HG02610 (cell line): ENCODE measurements around the gene PWP1.
"Not testable (repeated sequence)": the region's sequence is repeated elsewhere in the genome, so short reads cannot be mapped to it uniquely, and the experiment has no call there.

ENCODE experiments used
- ATAC-seq: cut with Tn5 transposase; IDR thresholded peaks from one replicate; pipeline ENCODE4 v1.9.1; 2021; ENCODE audit warnings: mild to moderate bottlenecking, moderate library complexity; ENCODE audit not compliant: unreplicated experiment

PWP1 gene

DNA sequence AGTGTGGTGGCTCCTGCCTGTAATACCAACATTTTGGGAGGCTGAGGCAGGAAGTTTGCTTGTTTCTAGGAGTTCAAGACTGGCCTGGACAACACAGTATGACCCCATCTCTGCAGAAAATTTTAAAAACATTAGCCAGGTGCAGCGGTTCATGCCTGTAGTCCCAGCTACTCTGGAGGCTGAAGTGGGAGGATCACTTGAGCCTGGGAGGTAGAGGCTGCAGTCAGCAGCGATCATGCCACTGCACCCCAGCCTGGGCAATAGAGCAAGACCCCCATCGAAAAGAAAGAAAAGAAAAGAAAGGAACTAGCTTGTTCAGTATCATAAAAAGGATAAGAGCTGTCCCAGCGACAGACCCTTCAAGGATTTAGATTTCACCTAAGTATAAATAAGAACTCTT is 18.1 kb upstream of the PWP1 start:
- no peak for ATAC-seq

- no peak for ATAC-seq
Measured at GRCh38 chr12:107668320-107669098, 17.1 kb upstream of the PWP1 start.

DNA sequence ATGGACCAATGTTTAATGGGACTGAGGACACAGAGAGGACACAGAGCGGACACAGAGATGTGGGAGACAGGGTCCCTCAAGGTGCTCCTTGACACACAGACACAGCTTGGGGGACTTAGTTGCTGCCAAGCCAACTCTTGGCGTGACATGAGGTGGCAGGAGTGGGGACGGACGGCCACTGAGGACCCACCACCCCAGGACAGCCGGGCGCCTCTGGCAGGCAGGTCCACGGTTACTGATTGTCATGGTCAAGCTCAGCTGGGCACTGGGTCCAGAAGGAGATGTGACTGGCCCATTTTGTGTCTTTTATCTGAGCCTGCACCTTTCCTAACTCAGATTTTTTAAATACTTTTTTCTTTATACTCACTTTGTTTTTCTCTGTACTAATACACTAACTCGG is 15.7 kb upstream of the PWP1 start:
- no peak for ATAC-seq

DNA sequence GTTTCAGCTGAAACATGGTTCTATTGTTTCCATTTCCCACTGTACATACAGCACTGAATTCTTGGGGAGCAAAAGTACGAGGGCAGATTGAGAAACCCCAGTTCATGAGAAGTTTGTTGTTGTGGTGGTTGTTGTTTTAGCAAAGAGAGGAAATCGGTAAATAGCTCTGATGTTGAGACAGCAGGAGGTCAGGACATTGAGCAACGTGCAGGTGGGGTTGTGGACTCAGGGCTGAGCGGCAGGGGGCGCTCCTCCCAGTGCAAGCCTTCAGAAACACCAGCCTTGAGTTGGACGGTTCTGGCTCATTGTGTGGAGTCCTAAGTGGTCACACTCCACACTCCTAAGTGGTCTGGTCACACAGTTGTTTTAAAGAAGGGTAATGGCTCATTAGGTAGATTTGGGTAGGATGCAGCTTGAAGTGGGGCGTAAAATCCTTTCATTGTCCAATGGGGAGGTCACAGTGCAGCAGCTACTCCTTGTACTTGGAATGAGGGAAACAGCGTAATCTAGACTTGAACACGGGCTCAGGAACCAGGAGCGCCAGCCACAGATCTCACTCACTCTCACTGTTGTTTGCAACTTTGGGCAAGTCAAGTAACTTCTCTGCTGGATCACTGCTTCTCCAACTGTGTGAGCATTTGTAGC is 14.5 kb upstream of the PWP1 start:
- ATAC-seq, result no peak

- ATAC-seq, result no peak
Measured at GRCh38 chr12:107677671-107678070, 7.9 kb upstream of the PWP1 start.

DNA sequence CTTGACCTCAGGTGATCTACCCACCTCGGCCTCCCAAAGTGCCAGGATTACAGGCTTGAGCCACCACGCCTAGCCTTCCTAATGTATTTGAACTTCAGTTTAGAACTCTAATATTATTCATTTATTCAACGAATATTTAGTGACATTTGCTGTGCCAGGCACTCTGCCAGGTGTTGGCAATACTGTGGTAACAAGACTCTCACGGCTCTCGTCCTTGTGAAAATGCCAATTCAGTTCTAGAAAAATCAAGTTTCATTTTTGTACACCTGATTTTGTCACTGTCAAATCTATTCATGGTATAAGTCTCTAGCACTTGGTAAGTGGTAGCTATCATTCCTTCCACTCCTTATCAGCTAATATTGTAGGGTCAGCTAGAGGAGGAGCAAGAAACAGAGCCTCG is 6.3 kb upstream of the PWP1 start:
- ATAC-seq, result no peak

DNA sequence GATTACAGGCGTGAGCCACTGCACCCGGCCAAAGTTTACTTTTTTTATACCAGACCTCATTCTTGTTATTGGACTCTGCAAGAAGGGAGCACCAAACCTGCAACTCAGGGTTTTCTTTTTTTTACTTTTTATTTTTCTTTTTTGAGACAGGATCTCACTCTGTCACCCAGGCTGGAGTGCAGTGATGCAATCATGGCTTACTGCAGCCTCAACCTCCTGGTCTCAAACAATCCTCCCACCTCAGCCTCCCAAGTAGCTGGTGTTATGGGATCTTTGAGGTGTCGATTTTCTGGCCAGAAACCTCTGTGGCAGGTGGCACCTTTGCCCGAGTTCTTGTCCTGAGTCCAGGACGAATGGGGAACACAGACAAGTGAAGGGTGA is 4.2 kb upstream of the PWP1 start:
- no peak for ATAC-seq

GRCh38 chr12:107681836-107682820 is 3.5 kb upstream of the PWP1 start:
- no peak for ATAC-seq

- ATAC-seq, result no peak
Measured at GRCh38 chr12:107684029-107684795, 1.4 kb upstream of the PWP1 start.

DNA sequence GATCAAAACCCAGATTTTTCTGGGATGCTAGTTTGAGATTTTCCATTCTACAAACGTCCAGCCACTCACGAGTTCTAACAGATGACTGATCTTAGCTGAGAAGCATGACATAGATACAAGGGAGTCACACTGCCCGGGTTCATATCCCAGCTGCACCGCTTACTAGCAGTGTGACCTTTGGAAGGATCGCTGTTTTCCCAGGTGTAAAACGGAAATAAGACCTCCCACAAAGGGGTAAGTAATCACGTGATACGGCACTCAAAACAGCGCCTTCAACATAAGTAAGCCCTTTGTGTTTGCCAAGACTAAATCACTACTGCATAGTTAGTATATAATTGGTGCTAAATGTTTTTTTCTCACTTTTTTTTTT is 624 bp upstream of the PWP1 start:
- ATAC-seq, result no peak

DNA sequence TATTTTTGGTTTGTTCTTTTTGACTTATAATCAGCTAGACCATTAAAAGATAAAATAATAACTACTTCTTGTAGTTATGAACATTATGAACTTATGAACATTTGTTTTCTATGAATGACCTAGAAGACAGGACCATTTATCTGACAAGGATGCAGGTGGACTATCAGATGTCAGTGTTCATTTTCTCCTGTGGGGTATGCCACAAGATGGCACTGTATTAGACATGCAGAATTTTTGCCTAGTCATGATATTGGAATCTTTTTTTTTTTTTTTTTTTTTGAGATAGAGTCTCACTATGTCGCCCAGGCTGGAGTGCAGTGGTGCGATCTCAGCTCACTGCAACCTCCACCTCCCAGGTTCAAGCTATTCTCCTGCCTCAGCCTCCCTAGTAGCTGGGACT is 10.2 kb downstream of the PWP1 start:
- ATAC-seq, result not testable (repeated sequence)

DNA sequence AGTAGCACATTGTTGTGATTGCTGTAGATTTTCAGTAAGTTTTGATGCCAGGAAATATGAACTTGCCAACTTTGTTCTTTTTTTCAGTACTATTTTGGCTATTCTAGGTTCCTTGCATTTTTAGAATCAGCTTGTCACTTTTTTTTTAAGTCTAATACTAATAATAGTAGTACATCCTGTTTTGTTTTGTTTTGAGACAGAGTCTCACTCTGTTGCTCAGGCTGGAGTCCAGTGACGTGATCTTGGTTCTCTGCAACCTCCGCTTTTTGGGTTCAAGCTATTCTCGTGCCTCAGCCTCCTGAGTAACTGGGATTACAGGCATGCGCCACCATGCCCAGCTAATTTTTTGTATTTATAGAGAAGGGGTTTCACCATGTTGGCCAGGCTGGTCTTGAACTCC is 16.5 kb downstream of the PWP1 start:
- ATAC-seq, result no peak

DNA sequence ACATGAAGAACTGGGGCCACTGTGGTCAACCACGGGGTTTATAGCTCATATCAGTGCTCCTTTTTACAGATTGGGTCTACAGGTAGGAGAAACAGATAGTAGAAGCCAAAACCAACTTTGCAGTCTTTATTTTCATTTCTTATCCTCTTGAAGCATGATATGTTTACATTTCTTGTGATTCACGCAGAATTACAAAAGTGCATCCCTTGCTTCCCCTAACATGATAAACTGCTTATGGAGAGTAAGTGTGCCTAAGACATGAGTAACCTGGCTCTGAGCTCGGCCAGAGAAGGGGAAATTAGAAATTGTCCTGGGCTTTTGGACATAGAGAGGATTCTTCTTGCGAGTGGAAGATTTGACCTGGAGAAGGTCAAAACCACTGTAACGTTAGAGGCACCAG is 18.4 kb downstream of the PWP1 start:
- ATAC-seq, result no peak

GRCh38 chr12:107705522-107705921 is 19.9 kb downstream of the PWP1 start:
- ATAC-seq, result not testable (repeated sequence)

DNA sequence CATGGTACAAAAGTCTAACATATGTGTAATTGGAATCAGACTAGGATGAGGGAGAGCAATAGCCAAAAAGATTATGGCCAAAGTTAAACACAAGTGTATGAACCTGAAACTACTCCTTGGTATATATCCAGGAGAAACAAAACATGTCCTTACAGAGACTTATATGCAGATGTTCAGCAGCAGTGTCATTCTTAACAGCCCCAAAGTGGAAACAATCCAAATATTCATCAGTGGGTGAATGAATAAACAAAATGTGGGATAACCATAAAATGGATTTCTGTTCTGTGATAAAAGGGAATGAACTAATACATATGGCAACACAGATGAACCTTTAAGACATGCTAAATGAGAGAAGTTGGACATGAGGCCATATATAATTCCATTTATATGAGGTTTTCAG is 30.2 kb downstream of the PWP1 start:
- ATAC-seq, result no peak

- ATAC-seq, result no peak
Measured at GRCh38 chr12:107718606-107719005, 33.0 kb downstream of the PWP1 start.

DNA sequence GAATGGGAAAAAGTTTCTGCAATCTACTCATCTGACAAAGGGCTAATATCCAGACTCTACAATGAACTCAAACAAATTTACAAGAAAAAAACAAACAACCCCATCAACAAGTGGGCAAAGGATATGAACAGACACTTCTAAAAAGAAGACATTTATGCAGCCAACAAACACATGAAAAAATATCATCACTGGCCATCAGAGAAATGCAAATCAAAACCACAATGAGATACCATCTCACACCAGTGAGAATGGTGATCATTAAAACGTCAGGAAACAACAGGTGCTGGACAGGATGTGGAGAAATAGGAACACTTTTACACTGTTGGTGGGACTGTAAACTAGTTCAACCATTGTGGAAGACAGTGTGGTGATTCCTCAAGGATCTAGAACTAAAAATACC is 41.7 kb downstream of the PWP1 start:
- ATAC-seq, result not testable (repeated sequence)

- not testable (repeated sequence) for ATAC-seq
Measured at GRCh38 chr12:107727742-107728141, 42.1 kb downstream of the PWP1 start.

DNA sequence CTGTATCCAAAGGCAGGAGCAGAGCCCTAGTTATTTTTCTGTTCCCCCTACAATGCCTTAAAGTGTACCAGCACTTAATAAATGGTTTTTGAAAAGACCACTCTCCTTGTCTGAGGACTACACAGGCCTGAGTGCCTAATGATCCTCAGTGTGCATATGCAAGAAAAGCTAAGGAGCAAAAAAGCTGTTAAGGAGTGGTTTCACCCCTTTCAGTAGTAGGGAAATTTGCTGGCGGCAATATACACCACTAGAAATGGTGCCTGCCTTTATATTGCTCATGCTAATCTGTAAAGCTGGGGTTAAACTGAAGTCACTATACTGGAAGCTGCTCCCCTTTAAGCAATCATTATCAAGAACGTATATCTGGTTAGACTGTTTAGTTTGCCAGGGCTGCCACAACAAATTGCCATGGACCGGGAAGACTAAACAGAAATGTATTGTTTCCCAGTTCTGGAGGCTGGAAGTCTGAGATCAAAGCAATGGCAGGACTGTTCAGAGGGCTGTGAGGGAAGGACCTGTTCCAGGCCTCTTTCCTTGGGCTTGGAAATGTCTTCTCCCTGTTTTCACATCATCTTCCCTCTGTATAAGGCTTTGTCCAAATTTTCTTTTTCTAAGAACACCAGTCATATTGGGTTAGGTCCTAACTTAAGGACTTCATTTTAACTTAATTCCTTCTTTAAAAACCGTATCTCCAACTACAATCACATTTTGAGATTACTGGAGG is 45.2 kb downstream of the PWP1 start:
- no peak for ATAC-seq

- no peak for ATAC-seq
Measured at GRCh38 chr12:107731366-107731765, 45.8 kb downstream of the PWP1 start.
